Glomerular visceral epithelial cell (primary cell): ENCODE measurements around the gene PTGR2.
"Not testable (repeated sequence)": the region's sequence is repeated elsewhere in the genome, so short reads cannot be mapped to it uniquely, and the experiment has no call there.

Experiments used
- DNase-seq: peaks from one replicate; pipeline ENCODE4 v3.0.0-alpha.2; 2016; ENCODE audit errors: extremely low spot score

The PTGR2 gene

DNA sequence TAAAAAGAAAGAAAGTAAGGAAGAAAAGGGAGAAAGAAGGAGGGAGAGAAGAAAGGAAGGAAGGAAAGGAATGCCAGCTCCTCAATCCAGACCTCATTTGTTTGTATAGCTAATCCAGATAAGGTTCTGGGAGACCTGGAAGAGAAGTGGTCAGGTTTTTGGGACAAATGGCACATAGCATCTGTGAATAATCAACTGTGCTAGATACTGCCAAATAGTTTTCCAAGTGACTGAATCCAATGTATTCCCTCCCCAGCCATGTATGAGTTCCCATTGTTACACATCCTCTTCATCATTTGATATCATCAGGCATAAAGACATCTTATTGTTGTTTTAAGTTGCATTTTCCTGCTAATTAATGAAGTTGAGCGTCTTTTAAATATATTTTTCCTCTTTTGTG lies 18.6 kb upstream of the PTGR2 start:
- DNase-seq = peak; percentile 92

DNA sequence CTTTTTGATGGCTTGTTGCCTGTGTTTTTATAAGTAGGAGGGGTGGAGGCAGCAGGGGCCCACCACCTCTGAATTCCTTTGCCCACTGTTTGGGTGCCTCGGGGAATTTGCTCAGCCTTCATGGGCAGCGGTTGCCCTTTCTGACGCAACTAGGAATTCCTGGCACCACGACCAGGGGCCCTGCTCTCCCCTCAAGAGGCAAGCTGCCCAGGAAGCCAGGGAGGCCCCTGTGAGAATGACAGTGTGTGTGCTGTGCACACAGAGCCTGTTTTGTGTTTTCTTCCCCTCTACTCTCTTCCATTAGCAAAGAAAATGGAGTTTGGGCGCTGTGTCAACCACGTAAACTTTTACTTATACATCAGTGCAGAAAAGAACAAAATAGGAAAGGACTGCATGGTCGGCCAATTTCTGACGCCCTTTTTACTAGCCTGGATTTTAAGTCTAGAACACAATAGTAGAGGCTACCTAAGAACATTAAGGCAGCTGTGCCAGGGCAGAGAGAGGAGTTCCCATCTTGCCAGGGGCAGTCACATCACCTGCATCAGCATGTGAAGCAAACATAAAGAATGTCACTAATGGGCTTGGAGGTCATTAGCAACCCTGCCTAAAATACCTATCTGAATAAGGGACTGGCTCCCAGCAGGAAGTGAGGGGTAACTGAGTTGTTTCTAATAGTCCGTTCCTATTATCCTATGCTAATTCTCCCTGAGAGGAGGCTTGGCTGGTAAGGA lies 17.9 kb upstream of the PTGR2 start:
- DNase-seq = peak; percentile 96

DNA sequence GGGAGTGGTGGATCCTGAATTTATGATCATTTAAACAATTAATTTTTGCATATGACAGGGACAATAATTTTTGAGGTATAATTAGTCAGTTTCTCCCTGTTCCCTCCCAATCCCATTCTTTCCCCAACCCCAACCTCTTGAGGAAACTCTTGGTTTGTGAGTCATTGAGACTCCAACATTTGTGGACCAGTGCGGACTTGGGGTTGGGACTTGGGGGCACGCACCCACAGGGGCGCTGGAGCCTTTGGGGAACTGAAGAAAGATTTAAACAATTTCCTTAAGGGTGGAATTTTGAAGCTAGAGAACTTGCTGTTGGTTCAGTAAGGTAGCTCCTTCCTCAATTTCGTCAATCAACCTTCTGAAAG lies 17.4 kb upstream of the PTGR2 start:
- no peak for DNase-seq

DNA sequence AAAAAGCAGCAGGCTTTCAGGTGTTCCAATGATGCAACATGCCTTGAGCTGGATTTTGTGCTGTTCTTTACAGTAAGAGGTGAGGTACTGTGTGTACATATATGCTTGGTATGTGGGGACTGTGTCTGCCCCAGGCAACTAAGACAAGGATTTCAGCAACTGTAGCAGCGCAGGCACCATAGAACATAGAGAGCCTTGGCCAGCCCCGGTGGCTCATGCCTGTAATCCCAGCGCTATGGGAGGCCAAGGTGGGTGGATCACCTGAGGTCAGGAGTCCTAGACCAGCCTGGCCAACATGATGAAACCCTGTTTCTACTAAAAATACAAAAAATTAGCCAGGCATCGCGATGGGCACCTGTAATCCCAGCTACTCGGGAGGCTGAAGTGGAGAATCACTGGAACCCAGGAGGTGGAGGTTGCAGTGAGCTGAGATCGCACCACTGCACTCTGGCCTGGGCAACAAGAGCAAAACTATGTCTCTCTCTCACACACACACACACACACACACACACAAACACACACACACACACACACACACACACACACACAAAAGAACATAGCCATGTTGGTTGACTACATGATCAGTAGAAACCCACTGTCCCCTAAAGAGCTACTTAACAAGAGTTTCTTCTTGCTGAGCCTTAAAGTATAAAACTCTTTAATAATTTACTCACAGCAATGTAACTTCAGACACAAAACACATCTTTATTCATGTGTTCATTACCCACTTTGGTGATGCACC lies 13.2 kb upstream of the PTGR2 start:
- DNase-seq = not testable (repeated sequence)

DNA sequence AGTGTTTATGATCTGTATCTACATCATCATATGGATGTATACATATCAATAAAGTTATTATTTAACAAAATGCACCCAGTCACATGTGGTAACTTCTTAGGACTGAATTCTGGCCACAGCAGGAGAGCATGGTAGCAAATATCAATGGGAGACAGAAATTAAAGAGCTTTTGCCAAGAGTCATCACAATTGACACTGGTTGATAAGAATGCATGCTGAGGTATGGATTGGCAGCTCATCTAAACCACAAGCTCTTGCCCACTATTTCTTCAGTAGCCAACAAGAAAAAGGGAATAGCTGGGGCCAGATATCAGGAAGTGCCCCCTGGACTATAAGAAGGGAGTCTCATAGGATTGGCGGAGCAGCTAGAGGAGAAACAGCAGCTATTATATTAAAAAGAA lies 9.4 kb upstream of the PTGR2 start:
- DNase-seq = peak; percentile 67

DNA sequence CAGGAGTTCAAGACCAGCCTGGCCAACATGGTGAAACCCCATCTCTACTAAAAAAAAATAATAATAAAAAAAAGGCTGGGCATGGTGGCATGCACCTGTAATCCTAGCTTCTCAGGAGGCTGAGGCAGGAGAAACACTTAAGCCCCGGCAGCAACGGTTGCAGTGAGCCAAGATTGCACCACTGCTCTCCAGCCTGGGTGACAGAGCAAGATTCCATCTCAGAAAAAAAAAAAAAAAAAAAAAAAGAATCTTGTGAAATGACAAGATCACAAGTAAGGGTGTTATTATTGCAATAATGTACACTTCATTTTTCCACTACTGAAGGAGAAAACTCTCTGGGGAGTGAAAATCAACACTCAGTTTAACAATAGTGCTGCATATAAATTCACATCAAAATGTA lies 8.8 kb upstream of the PTGR2 start:
- no peak for DNase-seq

DNA sequence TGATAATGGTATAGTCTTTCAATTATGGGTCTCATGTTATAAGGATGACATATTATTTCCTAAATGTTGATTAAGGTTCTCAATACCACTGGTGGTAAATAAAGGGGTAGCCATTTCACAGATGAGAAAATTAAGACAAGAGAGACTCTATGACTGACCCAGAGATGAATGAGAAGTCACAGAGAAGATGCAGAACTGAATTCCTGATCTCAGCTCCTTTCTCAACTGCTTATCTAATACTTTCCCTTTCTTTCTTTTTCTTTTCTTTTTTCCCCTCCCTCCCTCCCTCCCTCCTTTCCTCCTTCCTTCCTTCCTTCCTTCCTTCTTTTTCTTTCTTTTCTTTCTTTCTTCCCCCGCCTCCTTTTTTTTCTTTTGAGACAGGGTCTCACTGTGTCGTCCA lies 8.3 kb upstream of the PTGR2 start:
- DNase-seq = no peak

DNA sequence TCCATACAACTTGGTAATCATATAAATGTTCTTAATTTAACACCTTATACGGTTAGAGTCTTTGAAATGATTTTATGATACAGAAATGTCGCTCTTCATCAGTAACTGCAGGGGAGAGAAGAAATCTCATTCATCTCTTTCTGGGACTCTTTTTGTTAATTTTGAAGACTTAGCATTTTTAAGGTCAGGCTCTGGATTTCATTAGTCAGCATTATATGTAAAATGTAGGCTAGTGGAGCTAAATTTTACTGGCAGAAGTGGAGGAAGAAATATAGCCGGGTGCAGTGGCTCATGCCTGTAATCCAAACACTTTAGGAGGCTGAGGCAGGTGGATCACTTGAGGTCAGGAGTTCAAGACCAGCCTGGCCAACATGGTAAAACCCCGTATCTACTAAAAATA lies 4.7 kb upstream of the PTGR2 start:
- no peak for DNase-seq

DNA sequence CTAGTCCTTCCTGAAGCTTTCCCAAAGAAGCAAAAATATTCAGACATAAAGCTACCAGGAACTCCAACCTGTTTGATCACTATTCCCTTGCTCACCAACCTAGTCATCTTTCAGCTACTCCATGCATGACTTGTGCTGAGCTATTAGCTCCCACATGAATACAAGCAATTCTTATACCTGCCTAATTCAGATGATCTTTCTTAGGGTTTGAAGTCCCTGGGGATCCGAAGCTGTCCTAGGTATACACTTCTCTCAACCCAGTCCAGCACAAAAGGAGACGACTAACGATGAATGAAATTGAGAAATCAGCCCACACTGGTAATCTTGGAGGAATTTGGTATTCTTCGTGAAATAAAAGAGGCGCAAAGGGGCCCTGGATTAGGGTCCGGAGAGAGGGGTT lies 631 bp upstream of the PTGR2 start:
- peak; percentile 71 for DNase-seq

DNA sequence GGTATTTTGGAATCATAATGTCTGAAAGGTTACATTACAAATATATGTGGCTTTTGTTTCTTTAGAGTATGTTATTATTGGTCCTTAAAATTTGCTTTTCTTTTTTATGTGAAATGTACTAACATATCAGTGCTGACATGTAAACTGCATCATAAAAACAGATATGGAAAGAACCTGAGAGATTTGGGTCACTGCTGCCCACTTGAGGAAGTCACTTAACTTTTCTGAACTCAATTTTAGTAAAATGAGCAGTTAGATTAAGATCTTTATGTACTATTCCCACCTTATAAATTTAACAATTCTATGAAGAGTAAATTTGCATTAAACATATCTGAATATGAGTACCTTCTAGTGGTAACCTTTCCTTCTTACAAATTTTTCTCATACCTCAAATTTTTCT lies 7.5 kb downstream of the PTGR2 start:
- DNase-seq = no peak

DNA sequence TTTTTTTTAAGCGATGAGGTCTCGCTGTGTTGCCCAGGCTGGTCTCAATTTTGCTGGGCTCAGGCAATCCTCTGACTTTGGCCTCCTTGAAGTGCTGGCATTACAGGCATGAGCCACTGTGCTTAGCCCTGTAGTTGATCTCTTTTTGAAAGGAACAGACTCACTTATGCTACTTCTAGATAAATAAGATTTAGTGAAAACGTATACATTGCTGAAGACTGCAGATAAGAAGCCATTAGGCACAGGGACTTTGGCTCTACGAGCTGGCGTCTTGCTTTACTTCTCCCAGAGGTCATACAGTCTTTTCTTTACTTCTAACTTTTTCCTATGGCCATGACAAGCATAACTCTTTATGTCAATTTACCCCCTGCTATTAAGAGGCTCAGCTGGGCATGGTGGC lies 9.4 kb downstream of the PTGR2 start:
- no peak for DNase-seq

DNA sequence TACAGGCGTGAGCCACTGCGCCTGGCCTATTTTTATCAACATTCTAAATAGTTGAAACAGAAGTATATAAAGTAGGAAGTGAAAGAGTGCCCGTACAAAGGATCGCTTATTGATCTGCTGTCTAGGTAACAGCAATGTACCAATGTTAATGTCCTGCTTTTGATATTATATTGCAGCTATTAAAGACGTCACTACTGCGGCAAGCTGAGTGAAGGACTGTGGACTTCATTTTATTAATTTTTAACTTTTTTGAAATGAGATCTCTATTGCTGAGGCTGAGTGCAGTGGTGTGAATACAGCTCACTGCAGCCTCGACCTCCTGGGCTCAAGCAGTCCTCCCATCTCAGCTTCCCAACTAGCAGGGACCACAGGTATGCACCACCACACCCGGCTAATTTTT lies 10.8 kb downstream of the PTGR2 start:
- DNase-seq = no peak

DNA sequence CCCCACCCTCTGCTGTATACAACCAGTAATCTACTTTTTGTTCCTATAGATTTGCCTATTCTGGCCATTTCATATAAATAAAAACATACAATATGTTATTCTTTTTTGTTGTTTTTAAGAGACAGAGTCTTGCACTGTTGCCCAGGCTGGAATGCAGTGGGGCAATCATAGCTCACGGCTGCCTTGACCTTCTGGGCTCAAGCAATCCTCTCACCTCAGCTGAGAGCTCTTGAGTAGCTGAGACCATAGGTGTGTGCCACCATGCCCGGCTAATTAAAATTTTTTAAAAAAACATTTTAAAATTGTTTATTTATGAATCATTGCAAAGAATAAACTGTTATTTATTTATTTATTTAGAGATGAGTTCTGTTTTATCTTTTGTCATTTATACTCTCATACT lies 11.6 kb downstream of the PTGR2 start:
- no peak for DNase-seq

DNA sequence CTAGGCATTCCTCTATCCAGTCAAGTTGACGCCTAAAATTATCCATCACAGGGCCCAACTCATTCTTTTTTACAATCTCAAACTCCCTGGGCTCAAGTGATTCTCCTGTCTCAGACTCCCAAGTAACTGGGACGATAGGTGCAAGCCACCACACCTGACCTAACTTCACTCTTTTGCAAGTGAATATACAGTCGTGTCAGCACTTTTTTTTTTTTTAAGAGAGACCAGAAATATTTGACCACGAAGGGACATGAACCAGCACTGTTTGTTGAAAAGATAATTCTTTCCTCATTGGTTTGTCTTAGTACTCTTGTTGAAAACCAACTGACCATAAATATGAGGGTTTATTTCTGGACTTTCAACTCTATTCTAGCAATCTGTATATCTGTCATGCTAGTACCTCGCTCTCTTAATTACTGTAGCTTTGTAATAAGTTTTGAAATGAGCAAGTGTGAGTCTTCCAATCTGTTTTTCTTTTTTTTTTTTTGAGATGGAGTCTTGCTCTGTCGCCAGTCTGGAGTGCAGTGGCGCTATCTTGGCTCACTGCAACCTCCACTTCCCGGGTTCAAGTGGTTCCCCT lies 14.0 kb downstream of the PTGR2 start:
- no peak for DNase-seq

DNA sequence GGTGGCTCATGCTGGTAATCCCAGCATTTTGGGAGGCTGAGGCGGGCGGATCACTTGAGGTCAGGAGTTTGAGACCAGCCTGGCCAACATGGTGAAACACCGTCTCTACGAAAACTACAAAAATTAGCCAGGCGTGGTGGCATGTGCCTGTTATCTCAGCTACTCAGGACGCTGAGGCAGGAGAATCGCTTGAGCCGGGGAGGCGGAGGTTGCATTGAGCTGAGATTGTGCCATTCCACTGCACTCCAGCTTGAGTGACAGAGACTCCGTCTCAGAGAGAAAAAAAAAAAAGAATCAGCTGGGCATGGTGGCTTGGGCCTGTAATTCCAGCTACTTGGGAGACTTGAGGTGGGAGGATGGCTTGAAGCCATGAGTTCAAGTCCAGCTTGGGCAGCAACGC lies 18.1 kb downstream of the PTGR2 start:
- DNase-seq = not testable (repeated sequence)

DNA sequence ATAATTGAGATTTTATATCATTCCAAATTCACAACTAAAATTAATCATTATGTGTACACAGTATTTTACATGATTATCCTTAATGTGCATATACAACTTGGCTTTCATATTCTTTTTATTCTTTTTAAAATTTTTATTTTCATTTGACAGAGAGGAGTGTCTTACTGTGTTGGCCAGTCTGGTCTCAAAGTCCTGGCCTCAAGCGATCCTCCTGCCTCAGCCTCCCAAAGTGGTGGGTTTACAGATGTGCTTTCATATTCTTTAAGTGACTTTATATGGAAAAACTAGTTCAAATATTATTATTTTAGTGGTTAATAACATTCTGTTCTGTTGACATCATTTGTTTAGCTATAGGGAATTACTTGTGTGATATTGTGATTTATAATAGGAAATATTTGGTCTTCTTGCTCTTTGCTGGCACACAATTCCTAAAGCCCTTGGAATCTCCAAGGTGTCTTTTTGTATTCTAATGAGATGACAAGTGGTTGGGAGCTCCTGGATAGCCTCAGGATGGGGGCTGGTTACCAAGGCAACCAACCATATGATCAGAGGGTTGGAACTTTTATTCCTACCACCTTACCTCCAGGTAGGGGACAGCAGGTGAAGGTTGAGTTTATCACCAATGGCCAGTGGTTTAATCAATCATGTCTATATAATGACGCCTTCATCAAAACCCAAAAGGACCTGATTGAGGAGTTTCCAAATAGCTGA lies 19.0 kb downstream of the PTGR2 start:
- no peak for DNase-seq

DNA sequence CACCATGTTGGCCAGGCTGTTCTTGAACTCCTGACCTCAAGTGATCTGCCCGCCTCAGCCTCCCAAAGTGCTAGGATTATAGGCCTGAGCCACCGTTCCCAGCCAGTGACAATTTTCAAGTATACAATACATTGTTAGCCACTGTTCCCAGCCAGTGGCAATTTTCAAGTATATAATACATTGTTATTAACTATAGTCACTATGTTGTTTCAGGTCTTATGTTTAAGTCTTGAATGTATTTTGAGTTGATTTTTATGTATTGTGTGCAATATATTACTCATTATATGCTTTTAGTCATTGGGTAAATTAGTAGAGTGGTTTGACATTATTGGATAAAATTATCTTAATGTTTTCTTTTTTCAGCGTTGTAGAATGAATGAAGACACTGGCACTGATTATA lies 22.0 kb downstream of the PTGR2 start:
- DNase-seq = no peak

DNA sequence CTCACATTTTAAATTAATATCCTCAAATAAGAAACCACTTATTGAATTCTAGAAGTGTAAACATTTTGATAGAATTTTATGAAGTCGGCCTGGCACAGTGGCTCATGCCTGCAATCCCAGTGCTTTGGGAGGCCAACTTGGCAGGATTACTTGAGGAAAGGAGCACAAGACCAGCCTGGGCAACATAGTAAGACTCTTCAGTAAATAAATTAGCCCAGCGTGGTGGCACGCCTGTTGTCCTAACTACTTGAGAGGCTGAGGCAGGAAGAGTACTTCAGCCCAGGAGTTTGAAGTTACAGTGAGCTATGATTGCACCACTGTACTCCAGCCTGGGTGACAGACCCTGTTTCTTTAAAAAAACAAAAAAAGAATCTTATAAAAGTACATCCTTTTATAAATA lies 26.2 kb downstream of the PTGR2 start:
- DNase-seq = no peak

DNA sequence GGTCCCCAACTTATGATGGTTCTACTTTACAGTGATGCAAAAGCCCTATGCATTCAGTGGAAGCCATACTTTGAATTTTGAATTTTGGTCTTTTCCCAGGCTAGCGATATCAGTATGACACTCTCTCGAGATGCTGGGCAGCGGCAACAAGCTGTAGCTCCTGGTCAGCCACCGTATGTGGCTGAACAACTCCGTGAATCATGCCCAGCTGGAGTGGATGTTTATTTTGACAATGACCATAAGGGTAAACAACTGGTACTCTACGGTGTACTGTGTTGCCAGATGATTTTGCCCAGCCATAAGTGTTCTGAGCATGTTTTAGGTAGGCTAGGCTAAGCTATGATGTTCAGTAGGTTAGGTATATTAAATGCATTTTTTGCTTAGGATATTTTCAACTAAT lies 26.8 kb downstream of the PTGR2 start:
- no peak for DNase-seq

DNA sequence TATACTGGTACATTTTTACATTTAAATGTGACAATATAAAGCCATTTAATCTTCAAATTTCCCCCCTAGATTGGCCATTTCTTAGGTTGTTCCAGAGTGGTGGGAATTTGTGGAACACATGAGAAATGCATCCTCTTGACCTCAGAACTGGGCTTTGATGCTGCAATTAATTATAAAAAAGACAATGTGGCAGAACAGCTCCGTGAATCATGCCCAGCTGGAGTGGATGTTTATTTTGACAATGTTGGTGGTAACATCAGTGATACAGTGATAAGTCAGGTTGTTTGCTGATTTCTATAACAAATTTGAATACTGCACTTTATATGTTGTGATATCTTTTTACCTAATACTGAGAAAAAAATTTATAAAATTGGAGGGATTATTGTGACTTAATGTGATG lies 27.4 kb downstream of the PTGR2 start:
- DNase-seq = no peak

DNA sequence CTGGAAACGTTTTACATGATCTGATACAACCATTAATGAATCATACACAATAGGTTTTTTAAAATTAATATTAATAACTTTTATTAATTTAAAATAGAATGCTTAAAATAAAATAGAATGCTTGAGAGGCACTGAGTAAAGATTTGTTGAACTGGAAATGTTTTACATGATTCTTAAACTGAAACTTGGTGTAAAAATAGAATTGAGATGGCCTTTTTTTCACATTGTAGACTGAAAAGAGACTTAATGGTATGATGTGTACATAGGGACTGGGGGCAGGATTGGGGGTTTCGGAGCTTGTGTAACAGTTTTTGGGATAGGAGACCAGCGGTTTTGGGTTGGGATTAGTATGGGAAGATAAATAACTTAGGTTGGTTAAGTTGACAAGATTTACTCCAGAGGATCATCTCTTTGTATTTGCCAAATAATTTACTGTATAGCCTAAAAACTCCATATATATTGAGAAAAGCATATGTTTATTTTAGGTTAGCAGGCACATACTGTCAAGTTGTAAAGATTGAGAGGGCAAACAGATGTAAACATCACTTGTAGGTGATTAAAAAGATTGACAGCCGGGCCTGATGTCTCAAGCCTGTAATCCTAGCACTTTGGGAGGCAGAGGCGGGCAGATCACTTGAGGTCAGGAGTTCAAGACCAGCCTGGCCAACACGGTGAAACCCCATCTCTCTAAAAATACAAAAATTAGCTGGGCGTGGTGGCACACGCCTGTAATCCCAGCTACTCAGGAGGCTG lies 33.0 kb downstream of the PTGR2 start:
- DNase-seq = no peak
